ENCODE data around the gene ODR4. TPM values are rescaled to one million over a fixed set of nuclear protein-coding genes. Genes with fewer than 3 reads are reported as not detected.

Gene ODR4
- total RNA-seq, 1 experiment from 2014 or later: 10.9 TPM

Other genes with a start within 250 kb of the ODR4 start
- gene PRG4, start 79.6 kb upstream of the ODR4 start, total RNA-seq (2014; rRNA removed; shearing (Covaris generic)): 0.06 and 0.07 TPM in 2 replicates
- 65.1 and 97.7 TPM in 2 replicates for gene TPR, start 585 bp upstream of the ODR4 start, total RNA-seq (2014; rRNA removed; shearing (Covaris generic))
- gene PDC, start 85.3 kb downstream of the ODR4 start, total RNA-seq (2014; rRNA removed; shearing (Covaris generic)): not detected in 2 replicates